GM12801 (cell line): ENCODE results near the gene SHCBP1L.

ENCODE experiments used
- TF ChIP-seq, protein P1 (sequence below): IDR thresholded peaks from one replicate; pipeline ENCODE4 v1.5.1; 2011; ENCODE audit warnings: control low read depth; ENCODE audit not compliant: insufficient read length; ENCODE audit errors: extremely low read depth

SHCBP1L gene

DNA sequence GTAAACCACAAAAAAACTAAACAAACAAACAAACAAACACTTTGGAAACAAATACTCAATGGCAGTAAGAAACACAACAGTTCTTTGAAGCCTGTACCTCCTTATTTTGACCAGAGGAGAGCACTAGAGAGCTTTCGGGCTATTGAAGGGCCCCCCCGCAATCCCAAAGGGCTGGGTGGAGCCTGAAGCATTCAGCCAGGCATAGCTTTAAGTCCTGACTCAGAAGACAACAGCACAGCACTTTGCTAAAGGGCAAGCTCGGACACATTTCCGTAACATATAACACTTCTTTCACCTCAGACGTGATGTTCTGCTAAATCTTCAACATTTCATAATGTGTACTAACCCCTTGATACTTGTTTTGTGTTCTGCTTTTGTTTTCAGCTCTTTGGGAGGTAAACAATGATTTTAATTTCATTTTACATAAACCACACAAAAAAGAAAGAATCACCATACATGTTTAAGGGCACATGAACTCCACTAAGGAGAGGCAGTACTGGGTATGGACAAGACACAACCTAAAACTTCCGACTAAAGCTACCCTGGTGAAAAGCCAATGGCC is 9.7 kb upstream of the SHCBP1L start:
- TF ChIP-seq, protein P1, sequence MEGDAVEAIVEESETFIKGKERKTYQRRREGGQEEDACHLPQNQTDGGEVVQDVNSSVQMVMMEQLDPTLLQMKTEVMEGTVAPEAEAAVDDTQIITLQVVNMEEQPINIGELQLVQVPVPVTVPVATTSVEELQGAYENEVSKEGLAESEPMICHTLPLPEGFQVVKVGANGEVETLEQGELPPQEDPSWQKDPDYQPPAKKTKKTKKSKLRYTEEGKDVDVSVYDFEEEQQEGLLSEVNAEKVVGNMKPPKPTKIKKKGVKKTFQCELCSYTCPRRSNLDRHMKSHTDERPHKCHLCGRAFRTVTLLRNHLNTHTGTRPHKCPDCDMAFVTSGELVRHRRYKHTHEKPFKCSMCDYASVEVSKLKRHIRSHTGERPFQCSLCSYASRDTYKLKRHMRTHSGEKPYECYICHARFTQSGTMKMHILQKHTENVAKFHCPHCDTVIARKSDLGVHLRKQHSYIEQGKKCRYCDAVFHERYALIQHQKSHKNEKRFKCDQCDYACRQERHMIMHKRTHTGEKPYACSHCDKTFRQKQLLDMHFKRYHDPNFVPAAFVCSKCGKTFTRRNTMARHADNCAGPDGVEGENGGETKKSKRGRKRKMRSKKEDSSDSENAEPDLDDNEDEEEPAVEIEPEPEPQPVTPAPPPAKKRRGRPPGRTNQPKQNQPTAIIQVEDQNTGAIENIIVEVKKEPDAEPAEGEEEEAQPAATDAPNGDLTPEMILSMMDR: no peak

DNA sequence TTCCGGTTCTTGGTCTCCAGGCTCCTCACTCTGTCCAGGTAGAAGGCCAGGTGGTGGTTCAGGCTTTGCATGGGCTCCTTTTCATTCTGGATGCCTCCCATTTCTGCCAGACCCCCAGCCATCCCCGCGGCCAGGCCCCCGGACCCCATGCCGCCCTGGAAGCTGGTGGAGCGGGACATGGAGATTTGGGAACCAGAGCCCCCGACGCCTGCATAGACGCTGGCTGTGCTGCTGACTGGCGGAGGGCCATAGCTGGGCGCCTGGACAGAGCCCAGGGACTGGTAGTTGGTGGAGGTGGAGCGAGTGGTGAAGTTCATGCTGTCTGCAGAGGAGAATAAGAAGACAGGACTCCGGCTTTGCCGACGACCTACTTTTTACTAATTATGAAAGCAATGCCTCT is 7.1 kb upstream of the SHCBP1L start:
- TF ChIP-seq, protein P1: no peak

DNA sequence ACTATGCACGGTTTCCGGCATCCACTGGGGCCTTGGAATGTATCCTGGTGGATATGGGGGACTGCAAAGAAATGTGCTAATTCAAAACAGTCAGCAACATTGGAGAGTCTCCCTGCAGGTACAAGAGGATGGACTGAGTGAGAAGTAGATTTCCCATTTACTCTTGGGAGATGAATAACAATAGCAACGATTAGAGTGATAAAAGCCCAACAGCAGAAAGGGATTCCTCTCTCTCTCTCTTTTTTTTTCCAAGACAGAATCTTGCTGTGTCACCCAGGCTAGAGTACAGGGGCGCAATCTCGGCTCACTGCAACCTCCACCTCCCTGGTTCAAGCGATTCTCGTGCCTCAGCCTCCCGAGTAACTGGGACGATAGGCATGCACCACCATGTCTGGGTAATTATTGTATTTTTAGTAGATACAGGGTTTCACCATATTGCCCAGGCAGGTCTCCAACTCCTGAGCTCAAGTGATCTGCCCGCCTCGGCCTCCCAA is 5.0 kb upstream of the SHCBP1L start:
- TF ChIP-seq, protein P1: no peak

DNA sequence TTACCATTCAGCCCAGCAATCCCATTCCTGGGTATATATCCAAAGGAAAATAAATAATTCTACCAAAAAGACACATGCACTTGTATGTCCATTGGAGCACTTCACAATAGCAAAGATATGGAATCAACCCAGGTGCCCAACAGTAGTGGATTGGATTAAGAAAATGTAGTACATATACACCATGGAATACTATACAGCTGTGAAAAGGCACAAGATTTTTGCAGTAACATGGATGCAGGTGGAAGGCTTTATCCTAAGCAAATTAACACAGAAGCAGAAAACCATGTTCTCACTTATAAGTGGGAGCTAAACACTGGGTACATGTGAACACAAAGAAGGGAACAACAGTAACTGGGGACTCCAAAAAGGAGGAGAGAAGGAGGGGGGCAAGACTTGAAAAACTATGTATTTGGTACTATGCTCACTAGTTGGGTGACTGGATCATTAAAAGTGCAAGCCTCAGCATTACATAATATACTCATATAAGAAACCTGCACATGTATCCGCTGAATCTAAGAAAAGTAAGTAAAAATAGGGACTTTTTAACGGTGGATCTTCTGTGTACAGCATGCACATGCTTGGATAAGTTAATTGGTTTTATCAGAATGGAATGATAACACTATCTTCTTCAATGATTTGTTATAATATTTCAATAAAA is 3.9 kb upstream of the SHCBP1L start:
- TF ChIP-seq, protein P1: no peak

DNA sequence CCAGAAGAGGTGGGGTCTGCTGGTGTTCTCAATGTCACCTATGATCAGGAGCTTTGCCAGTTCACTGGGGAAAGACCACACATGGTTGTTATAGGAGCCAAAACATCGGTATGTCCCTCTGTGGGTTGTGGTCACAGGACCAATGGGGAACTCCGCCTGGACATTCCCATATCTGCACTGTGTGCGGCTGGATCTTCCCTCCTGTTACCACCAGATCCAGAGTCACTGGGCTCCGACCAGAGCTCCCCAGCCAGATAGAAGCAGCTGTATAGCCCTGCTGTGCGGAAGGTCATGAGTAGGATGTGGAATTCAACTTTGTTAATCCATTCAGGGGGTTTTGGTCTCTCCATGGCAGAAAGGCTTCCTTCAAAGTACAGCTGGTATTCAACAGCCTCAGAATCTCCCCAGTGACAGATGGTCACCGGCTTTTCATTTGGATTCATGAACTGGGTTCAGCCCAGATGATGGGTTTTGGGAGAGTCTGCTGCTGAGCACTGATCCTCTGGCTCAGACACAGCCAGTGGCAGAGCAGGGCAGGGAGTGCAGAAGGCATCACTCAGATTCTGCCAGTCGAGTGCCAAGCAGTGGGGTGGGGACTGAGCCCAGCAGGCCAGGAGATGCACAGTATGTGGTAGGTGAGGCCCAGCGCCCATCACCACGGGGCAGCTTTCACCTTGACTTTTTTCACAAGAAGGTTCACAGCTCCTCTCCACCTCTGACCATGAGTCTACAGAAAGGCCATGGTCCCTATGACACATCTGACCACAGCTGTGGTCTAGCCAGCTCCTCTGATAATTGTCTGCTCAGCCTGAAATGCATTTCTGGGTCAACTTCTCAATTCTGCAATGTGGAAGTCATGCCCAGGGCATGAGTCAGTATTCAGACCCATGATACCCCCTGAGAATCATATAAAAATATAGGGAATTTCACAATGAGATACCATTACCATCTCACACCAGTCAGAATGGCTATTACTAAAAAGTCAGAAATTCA is 2.9 kb upstream of the SHCBP1L start:
- TF ChIP-seq, protein P1: no peak

DNA sequence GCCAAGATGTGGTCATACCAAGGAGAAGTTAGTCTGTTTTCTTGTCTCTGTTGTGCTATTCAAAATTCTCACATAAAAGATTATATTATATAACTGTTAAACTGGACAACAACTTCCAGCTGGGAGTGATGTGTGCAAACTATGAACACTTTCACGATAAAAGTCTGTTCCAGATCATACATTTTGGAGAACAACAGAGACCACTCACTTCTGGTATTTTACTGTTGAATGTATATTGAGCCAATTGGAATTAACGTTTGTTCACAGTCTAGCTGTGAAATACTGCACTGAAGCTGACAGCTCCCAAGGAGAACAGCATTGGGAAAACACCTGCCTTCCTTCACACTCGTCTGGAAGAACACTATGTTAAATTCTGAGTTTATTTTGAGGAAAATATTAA is 860 bp upstream of the SHCBP1L start:
- TF ChIP-seq, protein P1: no peak

DNA sequence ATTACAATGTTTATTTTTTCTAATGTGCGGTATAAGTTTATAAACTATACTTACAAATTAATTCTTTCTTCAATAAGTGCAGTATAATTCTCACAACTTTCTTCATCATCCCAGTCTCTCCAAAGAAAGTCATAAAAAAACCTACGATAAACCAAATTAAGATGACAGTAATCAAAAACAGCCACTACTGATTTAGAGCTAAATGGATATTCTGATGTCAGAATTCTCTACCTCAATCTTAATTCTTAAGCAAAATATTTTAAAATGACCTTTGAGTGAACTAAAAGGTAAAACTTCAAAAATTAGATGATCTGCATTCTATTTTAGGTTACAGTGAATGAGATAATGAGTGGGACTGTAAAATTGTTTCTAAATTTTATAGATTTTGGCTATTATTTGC is 13.6 kb downstream of the SHCBP1L start:
- TF ChIP-seq, protein P1: no peak
